ENCODE data around the gene ZBTB38. TPM values are rescaled to one million over a fixed set of nuclear protein-coding genes. Genes with fewer than 3 reads are reported as not detected.

ZBTB38 gene
- polyA plus RNA-seq, 1 donor from 2014 or later: 18.7 TPM

- Histone ChIP-seq H3K4me3 (ENCODE audit: low read length) (no peak overlapping the region), H3K9ac (ENCODE audit: low read length) (no peak overlapping the region), H3K79me2 (replicated peaks; ENCODE audit: insufficient read depth, low read length) (no peaks in the 10 kb centered on the region), H3K9me2 (ENCODE audit: insufficient read depth, low read length) (no peaks in the 10 kb centered on the region), H3K27ac (ENCODE audit: low read length) (no peak overlapping the region), H4K20me1 (ENCODE audit: insufficient read depth) (no peaks in the 10 kb centered on the region), H3K27me3 (ENCODE audit: insufficient read depth, low read depth, low read length) (no peaks in the 10 kb centered on the region), H3K4me2 (ENCODE audit: low read length) (no peak overlapping the region), H3F3A (ENCODE audit: insufficient read depth, low read length, poor library complexity, severe bottlenecking) (no peaks in the 10 kb centered on the region), H3K9me3 (ENCODE audit: low read length) (no peaks in the 10 kb centered on the region), H2AFZ (ENCODE audit: low read depth, low read length) (no peak overlapping the region), H3K36me3 (ENCODE audit: insufficient read depth, low read length) (no peaks in the 10 kb centered on the region)
- TF ChIP-seq RAD21 (conservative IDR thresholded peaks at IDR 0.05): no peak
- no peak for TF ChIP-seq EZH2 (IDR thresholded peaks at IDR 0.05; ENCODE audit: borderline replicate concordance, insufficient read depth, low read length, poor library complexity, severe bottlenecking)
These were observed 24.4 kb upstream of the ZBTB38 start for GRCh38 chr3:141343865-141344271.

- no peaks in the 10 kb centered on the region for H4K20me1 ChIP-seq (ENCODE audit: insufficient read depth)
- H3K36me3 ChIP-seq (ENCODE audit: insufficient read depth, low read length): no peaks in the 10 kb centered on the region
- H3K4me3 ChIP-seq (ENCODE audit: low read length): no peak overlapping the region
- no peaks in the 10 kb centered on the region for H3F3A ChIP-seq (ENCODE audit: insufficient read depth, low read length, poor library complexity, severe bottlenecking)
- no peak overlapping the region for H2AFZ ChIP-seq (ENCODE audit: low read depth, low read length)
- no peaks in the 10 kb centered on the region for H3K9me2 ChIP-seq (ENCODE audit: insufficient read depth, low read length)
- no peak overlapping the region for H3K27ac ChIP-seq (ENCODE audit: low read length)
- TF ChIP-seq REST (IDR thresholded peaks at IDR 0.05; ENCODE audit: borderline replicate concordance): no peak
- no peak for TF ChIP-seq TAF1 (IDR thresholded peaks at IDR 0.05; ENCODE audit: low read depth)
- TF ChIP-seq EP300 (conservative IDR thresholded peaks at IDR 0.05; ENCODE audit: poor library complexity, severe bottlenecking): no peak
- TF ChIP-seq EZH2 (IDR thresholded peaks at IDR 0.05; ENCODE audit: borderline replicate concordance, insufficient read depth, low read length, poor library complexity, severe bottlenecking): no peak
- no peak for TF ChIP-seq RAD21 (conservative IDR thresholded peaks at IDR 0.05)
- no peak for TF ChIP-seq SMC3 (conservative IDR thresholded peaks at IDR 0.05; ENCODE audit: poor library complexity)
- TF ChIP-seq MXI1 (conservative IDR thresholded peaks at IDR 0.05; ENCODE audit: poor library complexity, severe bottlenecking): no peak
- TF ChIP-seq POLR2AphosphoS5 (IDR thresholded peaks at IDR 0.05): no peak
- TF ChIP-seq CTCF (IDR thresholded peaks at IDR 0.05; ENCODE audit: poor library complexity, severe bottlenecking): no peak
- no peak overlapping the region for H3K4me2 ChIP-seq (ENCODE audit: low read length)
- no peaks in the 10 kb centered on the region for H3K79me2 ChIP-seq (replicated peaks; ENCODE audit: insufficient read depth, low read length)
- H3K9me3 ChIP-seq (ENCODE audit: low read length): no peaks in the 10 kb centered on the region
- no peaks in the 10 kb centered on the region for H3K27me3 ChIP-seq (ENCODE audit: insufficient read depth, low read depth, low read length)
- no peak overlapping the region for H3K9ac ChIP-seq (ENCODE audit: low read length)
These were observed 22.8 kb upstream of the ZBTB38 start for GRCh38 chr3:141345528-141345927.

GRCh38 chr3:141346007-141346406 is 22.3 kb upstream of the ZBTB38 start:
- H3F3A ChIP-seq (ENCODE audit: insufficient read depth, low read length, poor library complexity, severe bottlenecking): no peaks in the 10 kb centered on the region
- no peak overlapping the region for H3K9ac ChIP-seq (ENCODE audit: low read length)
- H3K4me3 ChIP-seq (ENCODE audit: low read length): no peak overlapping the region
- no peaks in the 10 kb centered on the region for H3K36me3 ChIP-seq (ENCODE audit: insufficient read depth, low read length)
- H3K9me3 ChIP-seq (ENCODE audit: low read length): no peaks in the 10 kb centered on the region
- H3K79me2 ChIP-seq (replicated peaks; ENCODE audit: insufficient read depth, low read length): no peaks in the 10 kb centered on the region
- no peak for TF ChIP-seq EZH2 (IDR thresholded peaks at IDR 0.05; ENCODE audit: borderline replicate concordance, insufficient read depth, low read length, poor library complexity, severe bottlenecking)
- TF ChIP-seq POLR2AphosphoS5 (IDR thresholded peaks at IDR 0.05): no peak
- no peak for TF ChIP-seq REST (IDR thresholded peaks at IDR 0.05; ENCODE audit: borderline replicate concordance)
- no peak for TF ChIP-seq RAD21 (conservative IDR thresholded peaks at IDR 0.05)
- no peak for TF ChIP-seq SMC3 (conservative IDR thresholded peaks at IDR 0.05; ENCODE audit: poor library complexity)
- TF ChIP-seq CTCF (IDR thresholded peaks at IDR 0.05; ENCODE audit: poor library complexity, severe bottlenecking): no peak
- TF ChIP-seq MXI1 (conservative IDR thresholded peaks at IDR 0.05; ENCODE audit: poor library complexity, severe bottlenecking): no peak
- TF ChIP-seq TAF1 (IDR thresholded peaks at IDR 0.05; ENCODE audit: low read depth): no peak
- no peak for TF ChIP-seq EP300 (conservative IDR thresholded peaks at IDR 0.05; ENCODE audit: poor library complexity, severe bottlenecking)
- H3K4me2 ChIP-seq (ENCODE audit: low read length): no peak overlapping the region
- H3K27ac ChIP-seq (ENCODE audit: low read length): no peak overlapping the region
- H3K27me3 ChIP-seq (ENCODE audit: insufficient read depth, low read depth, low read length): no peaks in the 10 kb centered on the region
- no peaks in the 10 kb centered on the region for H3K9me2 ChIP-seq (ENCODE audit: insufficient read depth, low read length)
- H2AFZ ChIP-seq (ENCODE audit: low read depth, low read length): no peak overlapping the region
- H4K20me1 ChIP-seq (ENCODE audit: insufficient read depth): no peaks in the 10 kb centered on the region

All from neural cell (in vitro differentiated cells).